22Rv1 (cell line): ENCODE measurements around the gene FSIP1.

Experiments used
- H3K27ac ChIP-seq: fragments of 450-650 bp; 2 replicates; pipeline ENCODE4 v1.5.1; 2017
- CTCF ChIP-seq: fragments of 450-650 bp; IDR thresholded peaks from 2 replicates; pipeline ENCODE4 v1.5.1; 2017; ENCODE audit warnings: mild to moderate bottlenecking
- ZFX ChIP-seq: fragments of 450-650 bp; IDR thresholded peaks from 2 replicates; pipeline ENCODE4 v1.6.1; 2017; ENCODE audit warnings: antibody characterized with exemption, borderline replicate concordance

The FSIP1 gene

GRCh38 chr15:39564972-39565665, 217.5 kb downstream of the FSIP1 start:
- TF ChIP-seq CTCF (no peak), ZFX (no peak)
- H3K27ac ChIP-seq = no peak overlapping the region

GRCh38 chr15:39558421-39558820, 224.2 kb downstream of the FSIP1 start:
- no peak overlapping the region for H3K27ac ChIP-seq
- TF ChIP-seq ZFX (no peak), CTCF (no peak)

GRCh38 chr15:39556461-39556860, 226.2 kb downstream of the FSIP1 start:
- TF ChIP-seq CTCF (no peak), ZFX (no peak)
- no peak overlapping the region for H3K27ac ChIP-seq

GRCh38 chr15:39555885-39556284, 226.8 kb downstream of the FSIP1 start:
- H3K27ac ChIP-seq = no peak overlapping the region
- TF ChIP-seq CTCF (no peak), ZFX (no peak)

- H3K27ac ChIP-seq = peak overlapping the region; percentile 17; the same call in 1 of the 2 replicates
Measured at GRCh38 chr15:39554746-39555387, 227.8 kb downstream of the FSIP1 start.

GRCh38 chr15:39553947-39554693, 228.5 kb downstream of the FSIP1 start:
- TF ChIP-seq CTCF = no peak
- no peak for TF ChIP-seq ZFX
- H3K27ac ChIP-seq = peak overlapping the region; percentile 17; the same call in 1 of the 2 replicates

More at GRCh38 chr15:39554746-39555387, 227.8 kb downstream of the FSIP1 start:
- TF ChIP-seq CTCF = no peak
- no peak for TF ChIP-seq ZFX

GRCh38 chr15:39552556-39552955, 230.1 kb downstream of the FSIP1 start:
- no peak for TF ChIP-seq ZFX
- no peak for TF ChIP-seq CTCF

More at GRCh38 chr15:39552556-39552955, 230.1 kb downstream of the FSIP1 start:
- no peak overlapping the region for H3K27ac ChIP-seq
